ENCODE measurements around the gene CAPN15. TPM values are rescaled to one million over a fixed set of nuclear protein-coding genes. Genes with fewer than 3 reads are reported as not detected.
A peak's percentile ranks its signal among the peaks of the same experiment; 100 is the strongest.

Gene CAPN15
- total RNA-seq, 1 experiment from 2014 or later, result 26.7 TPM

DNA sequence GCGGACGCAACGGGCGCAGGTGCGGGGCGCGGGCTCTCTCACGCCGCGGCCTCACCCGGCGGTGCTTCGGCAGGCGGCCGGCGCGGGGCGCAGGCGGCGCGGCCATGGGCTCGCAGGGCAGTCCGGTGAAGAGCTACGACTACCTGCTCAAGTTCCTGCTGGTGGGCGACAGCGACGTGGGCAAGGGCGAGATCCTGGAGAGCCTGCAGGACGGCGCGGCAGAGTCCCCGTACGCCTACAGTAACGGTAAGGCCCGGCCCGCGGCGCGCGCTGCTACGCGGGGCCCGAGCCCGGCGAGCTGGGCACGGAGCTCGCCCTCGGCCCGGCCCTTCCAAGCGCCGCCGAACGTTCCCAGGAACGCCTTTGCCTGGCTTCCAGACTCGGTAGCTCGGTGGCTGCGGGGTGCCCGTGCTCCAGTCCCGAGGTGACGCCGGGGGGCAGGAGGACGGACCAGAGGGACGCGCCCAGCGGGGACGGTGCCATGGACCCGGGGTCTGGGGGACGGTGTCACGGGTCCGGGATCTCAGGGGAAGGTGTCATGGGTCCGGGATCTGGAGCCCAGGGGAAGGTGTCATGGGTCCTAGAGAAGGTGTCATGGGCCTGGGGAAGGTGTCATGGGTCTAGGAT is 62.8 kb downstream of the CAPN15 start:
- Histone ChIP-seq H3K27me3 (ENCODE audit: low read length) (no peaks in the 10 kb centered on the region), H3K9me3 (ENCODE audit: low read length) (no peaks in the 10 kb centered on the region), H3K4me2 (ENCODE audit: low read depth, low read length, poor library complexity, severe bottlenecking) (peak overlapping the region; percentile 88), H3K79me2 (ENCODE audit: low read length) (peaks cover 15% of the 10 kb centered on the region; the same call in 1 of the 2 replicates), H3K9ac (ENCODE audit: low read length) (peak overlapping the region; percentile 88), H3K36me3 (ENCODE audit: insufficient read depth, low read length) (no peaks in the 10 kb centered on the region), H3K4me1 (ENCODE audit: low read length) (peaks cover 45% of the 10 kb centered on the region), H2AFZ (ENCODE audit: low read length) (no peak overlapping the region; the same call in 1 of the 2 replicates), H3K9me2 (replicated peaks; ENCODE audit: insufficient read depth, low read length) (no peaks in the 10 kb centered on the region), H3K27ac (ENCODE audit: low read length) (no peak overlapping the region), H3K4me3 (ENCODE audit: low read length) (peak overlapping the region; percentile 86), H4K20me1 (ENCODE audit: insufficient read depth, low read depth, low read length) (peaks cover 46% of the 10 kb centered on the region)
- no peak for DNase-seq

DNA sequence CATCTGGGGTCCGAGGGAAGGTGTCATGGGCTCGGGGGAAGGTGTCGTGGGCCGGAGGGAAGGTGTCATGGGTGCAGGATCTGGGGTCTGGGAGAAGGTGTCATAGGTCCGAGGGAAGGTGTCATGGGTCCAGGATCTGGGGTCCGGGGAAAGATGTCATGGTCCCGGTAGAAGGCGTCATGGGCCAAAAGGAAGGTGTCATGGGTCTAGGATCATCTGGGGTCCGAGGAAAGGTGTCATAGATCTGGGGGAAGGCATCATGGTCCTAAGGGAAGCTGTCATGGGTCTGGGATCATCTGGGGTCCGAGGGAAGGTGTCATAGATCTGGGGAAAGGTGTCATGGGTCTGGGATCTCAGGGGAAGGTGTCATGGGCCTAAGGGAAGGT is 63.3 kb downstream of the CAPN15 start:
- Histone ChIP-seq H3K9me3 (ENCODE audit: low read length) (no peaks in the 10 kb centered on the region), H3K9ac (ENCODE audit: low read length) (peak overlapping the region; percentile 88), H3K27me3 (ENCODE audit: low read length) (no peaks in the 10 kb centered on the region), H2AFZ (ENCODE audit: low read length) (no peak overlapping the region), H3K9me2 (replicated peaks; ENCODE audit: insufficient read depth, low read length) (no peaks in the 10 kb centered on the region), H3K36me3 (ENCODE audit: insufficient read depth, low read length) (no peaks in the 10 kb centered on the region), H3K79me2 (ENCODE audit: low read length) (peaks cover 16% of the 10 kb centered on the region), H3K4me2 (ENCODE audit: low read depth, low read length, poor library complexity, severe bottlenecking) (peak overlapping the region; percentile 88), H3K4me1 (ENCODE audit: low read length) (peaks cover 45% of the 10 kb centered on the region), H4K20me1 (ENCODE audit: insufficient read depth, low read depth, low read length) (peaks cover 46% of the 10 kb centered on the region), H3K4me3 (ENCODE audit: low read length) (peak overlapping the region; percentile 86), H3K27ac (ENCODE audit: low read length) (no peak overlapping the region)
- no peak for DNase-seq

DNA sequence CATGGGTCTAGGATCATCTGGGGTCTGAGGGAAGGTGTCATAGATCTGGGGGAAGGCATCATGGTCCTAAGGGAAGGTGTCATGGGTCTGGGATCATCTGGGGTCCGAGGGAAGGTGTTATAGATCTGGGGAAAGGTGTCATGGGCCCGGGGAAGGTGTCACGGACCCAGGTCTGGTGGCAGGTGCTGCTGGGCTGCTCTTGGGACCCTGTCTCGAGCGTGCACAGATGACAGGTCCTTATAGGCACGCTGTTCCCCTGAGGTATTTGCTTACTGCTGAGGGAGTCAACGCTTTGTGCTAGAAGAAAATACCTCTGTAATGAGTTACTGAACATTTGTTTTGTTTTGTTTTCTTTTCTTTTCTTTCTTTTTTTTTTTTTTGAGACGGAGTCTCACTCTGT is 63.7 kb downstream of the CAPN15 start:
- Histone ChIP-seq H3K9me2 (replicated peaks; ENCODE audit: insufficient read depth, low read length) (no peaks in the 10 kb centered on the region), H4K20me1 (ENCODE audit: insufficient read depth, low read depth, low read length) (peaks cover 46% of the 10 kb centered on the region), H3K27ac (ENCODE audit: low read length) (no peak overlapping the region), H3K9me3 (ENCODE audit: low read length) (no peaks in the 10 kb centered on the region), H3K79me2 (ENCODE audit: low read length) (peaks cover 20% of the 10 kb centered on the region), H2AFZ (ENCODE audit: low read length) (no peak overlapping the region), H3K4me2 (ENCODE audit: low read depth, low read length, poor library complexity, severe bottlenecking) (peak overlapping the region; percentile 88), H3K4me1 (ENCODE audit: low read length) (peaks cover 45% of the 10 kb centered on the region), H3K36me3 (ENCODE audit: insufficient read depth, low read length) (no peaks in the 10 kb centered on the region), H3K27me3 (ENCODE audit: low read length) (no peaks in the 10 kb centered on the region), H3K4me3 (ENCODE audit: low read length) (no peak overlapping the region; the same call in 1 of the 2 replicates), H3K9ac (ENCODE audit: low read length) (no peak overlapping the region)
- DNase-seq, result no peak

DNA sequence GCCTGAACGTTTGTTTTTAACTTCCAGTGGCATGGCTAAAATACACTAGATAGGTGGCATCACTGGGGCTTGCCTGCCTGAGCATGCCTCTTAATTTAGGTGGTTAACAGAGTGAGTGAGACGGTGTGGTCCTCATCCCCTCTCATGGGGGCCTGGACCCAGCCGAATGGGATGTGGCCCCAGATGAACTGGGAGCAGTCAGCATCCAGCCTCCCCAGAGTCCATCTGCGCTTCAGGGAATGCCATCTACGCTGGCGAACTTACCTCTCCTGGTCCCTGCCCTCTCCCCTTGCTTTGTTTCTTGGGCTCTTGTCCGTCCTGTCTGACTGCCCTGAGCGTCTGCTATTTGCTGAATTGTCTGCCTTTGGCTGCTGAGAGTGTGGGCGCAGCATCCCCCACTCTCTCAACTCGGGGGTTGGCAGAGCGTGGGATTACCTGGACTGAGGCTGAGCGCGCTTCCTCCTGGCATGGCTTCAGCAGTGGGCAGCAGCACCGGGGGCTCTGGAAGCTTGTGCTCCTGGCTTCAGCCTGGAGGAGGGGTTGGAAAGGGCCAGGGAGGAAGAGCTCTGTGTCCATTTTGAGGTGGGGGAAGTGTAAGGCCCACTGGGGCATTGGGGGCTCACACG is 64.5 kb downstream of the CAPN15 start:
- Histone ChIP-seq H3K4me1 (ENCODE audit: low read length) (peaks cover 45% of the 10 kb centered on the region), H3K9me2 (replicated peaks; ENCODE audit: insufficient read depth, low read length) (no peaks in the 10 kb centered on the region), H3K27ac (ENCODE audit: low read length) (no peak overlapping the region), H3K9me3 (ENCODE audit: low read length) (no peaks in the 10 kb centered on the region), H3K27me3 (ENCODE audit: low read length) (no peaks in the 10 kb centered on the region), H3K9ac (ENCODE audit: low read length) (peak overlapping the region; percentile 36; the same call in 1 of the 2 replicates), H2AFZ (ENCODE audit: low read length) (no peak overlapping the region), H3K4me2 (ENCODE audit: low read depth, low read length, poor library complexity, severe bottlenecking) (no peak overlapping the region), H3K79me2 (ENCODE audit: low read length) (peaks cover 22% of the 10 kb centered on the region), H3K4me3 (ENCODE audit: low read length) (no peak overlapping the region), H3K36me3 (ENCODE audit: insufficient read depth, low read length) (no peaks in the 10 kb centered on the region), H4K20me1 (ENCODE audit: insufficient read depth, low read depth, low read length) (peaks cover 40% of the 10 kb centered on the region)
- peak; percentile 27 for DNase-seq

DNA sequence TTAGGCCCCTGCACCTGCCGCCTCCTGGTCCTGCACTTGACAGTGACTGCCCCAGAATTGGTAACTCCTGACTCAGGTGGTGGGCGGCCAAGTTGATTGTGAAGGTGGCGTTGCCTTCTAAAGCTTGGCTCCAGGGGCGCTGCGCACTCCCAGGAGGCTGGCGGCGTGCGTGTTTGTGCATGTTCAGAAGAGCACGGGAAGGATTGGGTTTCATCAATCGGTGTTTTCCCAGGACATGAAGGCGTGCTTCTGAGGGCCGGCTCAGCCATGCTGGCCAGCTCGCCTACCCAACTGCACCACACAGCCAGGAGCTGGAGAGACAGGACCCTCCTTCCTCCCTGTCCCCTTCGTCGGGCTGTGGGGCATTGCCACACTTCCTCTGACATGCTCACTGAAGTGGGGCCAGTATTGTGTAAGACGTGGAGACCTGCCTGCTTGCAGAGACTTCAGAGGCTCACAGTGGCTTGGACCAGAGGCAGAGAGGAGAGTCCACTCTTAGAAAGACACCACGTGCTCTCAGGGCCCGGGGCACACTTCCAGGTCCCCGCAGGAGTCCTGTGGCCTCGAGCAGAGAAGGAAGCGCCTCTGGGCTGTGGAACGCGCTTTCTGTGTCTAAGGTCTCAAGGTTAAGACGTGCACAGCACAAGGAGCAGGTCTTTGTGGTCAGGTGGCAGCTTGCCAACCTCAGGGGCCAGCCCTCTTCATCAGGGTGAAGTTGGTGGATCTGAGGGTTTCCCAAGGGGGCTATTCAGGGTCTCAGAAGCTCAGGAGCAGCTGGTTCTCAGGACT is 65.2 kb downstream of the CAPN15 start:
- Histone ChIP-seq H3K4me1 (ENCODE audit: low read length) (peaks cover 39% of the 10 kb centered on the region), H3K4me2 (ENCODE audit: low read depth, low read length, poor library complexity, severe bottlenecking) (peak overlapping the region; percentile 24), H3K9me2 (replicated peaks; ENCODE audit: insufficient read depth, low read length) (no peaks in the 10 kb centered on the region), H3K27me3 (ENCODE audit: low read length) (no peaks in the 10 kb centered on the region), H2AFZ (ENCODE audit: low read length) (no peak overlapping the region), H3K9ac (ENCODE audit: low read length) (peak overlapping the region; percentile 11; the same call in 1 of the 2 replicates), H4K20me1 (ENCODE audit: insufficient read depth, low read depth, low read length) (peaks cover 40% of the 10 kb centered on the region), H3K79me2 (ENCODE audit: low read length) (peaks cover 22% of the 10 kb centered on the region), H3K4me3 (ENCODE audit: low read length) (no peak overlapping the region), H3K27ac (ENCODE audit: low read length) (no peak overlapping the region), H3K36me3 (ENCODE audit: insufficient read depth, low read length) (no peaks in the 10 kb centered on the region), H3K9me3 (ENCODE audit: low read length) (no peaks in the 10 kb centered on the region)
- DNase-seq, result no peak

DNA sequence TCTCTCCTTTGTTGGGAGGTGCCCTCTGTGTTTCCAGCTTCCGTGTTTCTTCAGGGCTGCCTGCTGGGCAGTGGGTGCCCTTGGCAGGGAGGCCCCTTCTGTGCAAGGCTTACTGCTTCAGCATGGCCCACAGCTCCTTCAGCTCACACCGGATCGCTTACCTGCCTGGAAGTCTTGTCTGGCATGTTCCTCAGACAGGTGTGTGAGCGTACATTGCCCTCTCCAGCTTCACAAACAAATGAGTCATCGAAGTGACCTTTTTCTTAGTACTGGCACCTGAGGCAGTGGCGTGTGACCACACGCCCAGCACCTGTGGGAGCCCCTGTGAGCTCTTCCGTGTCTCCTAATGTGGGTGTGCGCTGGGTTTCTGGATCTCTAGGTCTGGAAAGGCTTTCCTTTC is 65.9 kb downstream of the CAPN15 start:
- H3K36me3 ChIP-seq (ENCODE audit: insufficient read depth, low read length), result no peaks in the 10 kb centered on the region
- no peak for DNase-seq
- H3K27me3 ChIP-seq (ENCODE audit: low read length), result no peaks in the 10 kb centered on the region
- H4K20me1 ChIP-seq (ENCODE audit: insufficient read depth, low read depth, low read length), result peaks cover 40% of the 10 kb centered on the region
- H3K9ac ChIP-seq (ENCODE audit: low read length), result peak overlapping the region; percentile 11; the same call in 1 of the 2 replicates
- H3K27ac ChIP-seq (ENCODE audit: low read length), result no peak overlapping the region
- no peak overlapping the region for H3K4me3 ChIP-seq (ENCODE audit: low read length)
- peaks cover 16% of the 10 kb centered on the region for H3K79me2 ChIP-seq (ENCODE audit: low read length)
- H2AFZ ChIP-seq (ENCODE audit: low read length), result no peak overlapping the region
- peak overlapping the region; percentile 24 for H3K4me2 ChIP-seq (ENCODE audit: low read depth, low read length, poor library complexity, severe bottlenecking)
- H3K4me1 ChIP-seq (ENCODE audit: low read length), result peaks cover 33% of the 10 kb centered on the region
- H3K9me3 ChIP-seq (ENCODE audit: low read length), result no peaks in the 10 kb centered on the region
- no peaks in the 10 kb centered on the region for H3K9me2 ChIP-seq (replicated peaks; ENCODE audit: insufficient read depth, low read length)

DNA sequence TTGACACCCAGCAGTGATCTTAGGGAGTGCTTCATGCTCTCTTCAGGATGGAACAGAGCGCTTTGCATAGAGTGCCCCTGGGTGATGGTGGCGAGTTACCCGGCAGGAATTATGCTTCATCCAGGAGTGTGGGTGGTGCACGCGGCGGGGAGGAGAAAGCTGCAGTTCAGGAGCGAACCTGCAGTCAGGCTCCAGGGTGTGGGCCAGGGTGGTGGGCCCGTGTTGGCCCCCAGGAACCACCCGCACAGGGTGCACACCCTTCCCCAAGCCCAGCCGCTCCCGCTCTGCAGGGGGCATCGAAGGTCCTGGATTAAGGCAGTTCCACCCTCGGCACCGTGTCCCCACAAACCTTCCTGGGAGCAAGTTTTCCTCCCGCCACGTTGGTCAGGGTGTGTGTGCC is 66.3 kb downstream of the CAPN15 start:
- Histone ChIP-seq H4K20me1 (ENCODE audit: insufficient read depth, low read depth, low read length) (peaks cover 40% of the 10 kb centered on the region), H3K27ac (ENCODE audit: low read length) (no peak overlapping the region), H3K36me3 (ENCODE audit: insufficient read depth, low read length) (no peaks in the 10 kb centered on the region), H3K9me2 (replicated peaks; ENCODE audit: insufficient read depth, low read length) (no peaks in the 10 kb centered on the region), H3K4me1 (ENCODE audit: low read length) (peaks cover 33% of the 10 kb centered on the region), H2AFZ (ENCODE audit: low read length) (no peak overlapping the region), H3K4me3 (ENCODE audit: low read length) (no peak overlapping the region), H3K27me3 (ENCODE audit: low read length) (no peaks in the 10 kb centered on the region), H3K9ac (ENCODE audit: low read length) (peak overlapping the region; percentile 11; the same call in 1 of the 2 replicates), H3K4me2 (ENCODE audit: low read depth, low read length, poor library complexity, severe bottlenecking) (peak overlapping the region; percentile 24), H3K79me2 (ENCODE audit: low read length) (peaks cover 16% of the 10 kb centered on the region), H3K9me3 (ENCODE audit: low read length) (no peaks in the 10 kb centered on the region)
- peak; percentile 27 for DNase-seq

DNA sequence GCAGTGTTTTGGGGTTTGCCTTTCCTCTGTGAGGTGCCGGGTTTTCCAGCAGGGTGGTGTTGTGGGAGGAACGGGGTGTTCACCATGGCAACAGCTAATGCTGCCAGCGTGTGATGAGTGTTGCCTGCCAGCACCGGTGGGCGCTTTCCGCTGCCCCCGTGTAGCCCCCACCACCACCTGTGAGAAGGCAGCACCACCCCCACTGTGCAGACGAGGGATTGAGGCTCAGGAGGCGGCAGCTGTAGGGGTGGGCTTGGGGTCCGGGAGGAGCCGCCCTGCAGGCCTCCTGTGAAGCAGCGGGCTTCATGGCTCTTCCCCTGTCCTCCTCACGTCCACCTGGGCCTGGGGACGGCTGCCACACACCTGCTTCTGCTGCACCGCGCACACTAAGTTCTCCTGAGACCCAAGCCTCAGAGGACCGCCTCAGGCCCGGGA is 67.6 kb downstream of the CAPN15 start:
- Histone ChIP-seq H3K36me3 (ENCODE audit: insufficient read depth, low read length) (0 out of 2 replicates have a peak, but pooled peaks cover 2% of the 10 kb centered on the region), H3K27me3 (ENCODE audit: low read length) (no peaks in the 10 kb centered on the region), H3K9me3 (ENCODE audit: low read length) (no peaks in the 10 kb centered on the region), H3K79me2 (ENCODE audit: low read length) (peaks cover 16% of the 10 kb centered on the region), H2AFZ (ENCODE audit: low read length) (no peak overlapping the region), H3K27ac (ENCODE audit: low read length) (no peak overlapping the region), H3K4me1 (ENCODE audit: low read length) (peaks cover 36% of the 10 kb centered on the region), H3K9me2 (replicated peaks; ENCODE audit: insufficient read depth, low read length) (no peaks in the 10 kb centered on the region), H3K9ac (ENCODE audit: low read length) (no peak overlapping the region), H4K20me1 (ENCODE audit: insufficient read depth, low read depth, low read length) (peaks cover 42% of the 10 kb centered on the region), H3K4me2 (ENCODE audit: low read depth, low read length, poor library complexity, severe bottlenecking) (no peak overlapping the region), H3K4me3 (ENCODE audit: low read length) (no peak overlapping the region)
- DNase-seq, result peak; percentile 26
